ENCODE data around the gene GRAMD1A. TPM values are rescaled to one million over a fixed set of nuclear protein-coding genes. Genes with fewer than 3 reads are reported as not detected.
"Not testable (repeated sequence)": the region's sequence is repeated elsewhere in the genome, so short reads cannot be mapped to it uniquely, and the experiment has no call there.

The GRAMD1A gene
- 25.5 TPM for total RNA-seq
- long read RNA-seq, partial matches to known transcripts, result 14 of 105 reads
- long read RNA-seq, other reads (novel, unspliced or antisense), result 90 of 105 reads

- intact Hi-C loops (cut with DNase I), result no loop called here
- DNase-seq, result peak; percentile 94
- peak; percentile 95 for ATAC-seq (ENCODE audit: poor library complexity)
Observed at GRCh38 chr19:34999498-35000337, at the start of gene GRAMD1A. GRAMD1A (plus strand) TSS chr19:35000323; CDS start chr19:35000479, 156 bp downstream.

- intact Hi-C loops (cut with DNase I), result no loop called here
- DNase-seq (no peak), ATAC-seq (ENCODE audit: poor library complexity) (no peak)
Observed at GRCh38 chr19:34953092-34953491, 47.0 kb upstream of the GRAMD1A start.

GRCh38 chr19:34957830-34958751 lies 42.0 kb upstream of the GRAMD1A start:
- intact Hi-C loops (cut with DNase I), result no loop called here
- no peak for ATAC-seq (ENCODE audit: poor library complexity)
- DNase-seq, result no peak

GRCh38 chr19:34959021-34959420 lies 41.1 kb upstream of the GRAMD1A start:
- intact Hi-C loops (cut with DNase I), result no loop called here
- no peak for ATAC-seq (ENCODE audit: poor library complexity)

GRCh38 chr19:34960103-34960805 lies 39.9 kb upstream of the GRAMD1A start:
- DNase-seq (no peak), ATAC-seq (ENCODE audit: poor library complexity) (no peak)
- intact Hi-C loops (cut with DNase I), result no loop called here

More at GRCh38 chr19:34959021-34959420, 41.1 kb upstream of the GRAMD1A start:
- no peak for DNase-seq

- ATAC-seq (ENCODE audit: poor library complexity) (no peak), DNase-seq (no peak)
- intact Hi-C loops (cut with DNase I), result no loop called here
Observed at GRCh38 chr19:34960940-34961679, 39.0 kb upstream of the GRAMD1A start.

GRCh38 chr19:34961775-34962686 lies 38.1 kb upstream of the GRAMD1A start:
- ATAC-seq (ENCODE audit: poor library complexity), result peak; percentile 19
- DNase-seq, result no peak
- intact Hi-C loops (cut with DNase I), result no loop called here

- DNase-seq (no peak), ATAC-seq (ENCODE audit: poor library complexity) (peak; percentile 39)
- intact Hi-C loops (cut with DNase I), result no loop called here
Observed at GRCh38 chr19:34962687-34963572, 37.2 kb upstream of the GRAMD1A start.

GRCh38 chr19:34963573-34964406 lies 36.3 kb upstream of the GRAMD1A start, which contains the start of gene ZNF792:
ZNF792 (minus strand) TSS chr19:34964229; CDS start chr19:34963662, 567 bp downstream.
- DNase-seq (peak; percentile 83), ATAC-seq (ENCODE audit: poor library complexity) (peak; percentile 94)
- intact Hi-C loops (cut with DNase I), result no loop called here

GRCh38 chr19:34964598-34964997 lies 35.5 kb upstream of the GRAMD1A start:
- ATAC-seq (ENCODE audit: poor library complexity) (no peak), DNase-seq (no peak)
- intact Hi-C loops (cut with DNase I), result no loop called here

- intact Hi-C loops (cut with DNase I); DNase-seq; ATAC-seq (ENCODE audit: poor library complexity): not testable (repeated sequence)
Observed at GRCh38 chr19:34965505-34965904, 34.6 kb upstream of the GRAMD1A start.

GRCh38 chr19:34967551-34967950 lies 32.6 kb upstream of the GRAMD1A start:
- DNase-seq (no peak), ATAC-seq (ENCODE audit: poor library complexity) (no peak)
- intact Hi-C loops (cut with DNase I), result no loop called here

GRCh38 chr19:34969721-34970120 lies 30.4 kb upstream of the GRAMD1A start:
- intact Hi-C loops (cut with DNase I), result loop anchor here (5.0 kb wide), 1 partner anchor 118 kb away; no protein-coding TSS in a partner anchor
- ATAC-seq (ENCODE audit: poor library complexity) (no peak), DNase-seq (no peak)

- not testable (repeated sequence) for DNase-seq; ATAC-seq (ENCODE audit: poor library complexity)
Observed at GRCh38 chr19:34970185-34970780, 29.8 kb upstream of the GRAMD1A start.

More at GRCh38 chr19:34970185-34970780, 29.8 kb upstream of the GRAMD1A start:
- intact Hi-C loops (cut with DNase I), result loop anchor here (5.0 kb wide), 1 partner anchor 117 kb away; no protein-coding TSS in a partner anchor

All from Right ventricle myocardium superior (tissue), 1 donor.